HG03159 (cell line): ENCODE measurements around the gene RNU6-1.

Experiments
- ATAC-seq: cut with Tn5 transposase; IDR thresholded peaks from one replicate; pipeline ENCODE4 v1.9.1; 2021; ENCODE audit warnings: mild to moderate bottlenecking, moderate library complexity; ENCODE audit not compliant: unreplicated experiment

RNU6-1 gene

GRCh38 chr15:67859331-67859946, 19.6 kb upstream of the RNU6-1 start:
- ATAC-seq: no peak

GRCh38 chr15:67857220-67857619, 17.4 kb upstream of the RNU6-1 start:
- ATAC-seq: no peak

- ATAC-seq: no peak
These were observed 16.0 kb upstream of the RNU6-1 start for GRCh38 chr15:67855842-67856241.

GRCh38 chr15:67854358-67854757, 14.5 kb upstream of the RNU6-1 start:
- no peak for ATAC-seq

GRCh38 chr15:67853454-67853853, 13.6 kb upstream of the RNU6-1 start:
- no peak for ATAC-seq

- ATAC-seq: no peak
These were observed 12.6 kb upstream of the RNU6-1 start for GRCh38 chr15:67852418-67852817.

- ATAC-seq: no peak
These were observed 11.2 kb upstream of the RNU6-1 start for GRCh38 chr15:67850994-67851571.

GRCh38 chr15:67850336-67850735, 10.5 kb upstream of the RNU6-1 start:
- no peak for ATAC-seq

- ATAC-seq: no peak
These were observed 9.7 kb upstream of the RNU6-1 start for GRCh38 chr15:67849538-67849937.

- no peak for ATAC-seq
These were observed 6.1 kb upstream of the RNU6-1 start for GRCh38 chr15:67845974-67846373.

GRCh38 chr15:67843571-67844387, 3.9 kb upstream of the RNU6-1 start:
- no peak for ATAC-seq

- ATAC-seq: no peak
These were observed 3.3 kb upstream of the RNU6-1 start for GRCh38 chr15:67843092-67843501.

- no peak for ATAC-seq
These were observed 1.6 kb upstream of the RNU6-1 start for GRCh38 chr15:67841513-67841762.

- no peak for ATAC-seq
These were observed 1.1 kb upstream of the RNU6-1 start for GRCh38 chr15:67840749-67841512.

GRCh38 chr15:67839499-67839928, 331 bp downstream of the RNU6-1 start:
- ATAC-seq: peak; percentile 13

- ATAC-seq: no peak
These were observed 984 bp downstream of the RNU6-1 start for GRCh38 chr15:67838789-67839332.

- ATAC-seq: no peak
These were observed 2.9 kb downstream of the RNU6-1 start for GRCh38 chr15:67836955-67837354.

- no peak for ATAC-seq
These were observed 3.4 kb downstream of the RNU6-1 start for GRCh38 chr15:67836477-67836876.

GRCh38 chr15:67836134-67836455, 3.8 kb downstream of the RNU6-1 start:
- ATAC-seq: no peak

GRCh38 chr15:67835297-67836133, 4.3 kb downstream of the RNU6-1 start:
- no peak for ATAC-seq
